Lung (tissue), 12 donors: ENCODE results near the gene WDR44. TPM values are rescaled to one million over a fixed set of nuclear protein-coding genes. Genes with fewer than 3 reads are reported as not detected.
A peak's percentile ranks its signal among the peaks of the same experiment; 100 is the strongest.

Source experiments
- ATAC-seq: fragments of 200-7000 bp; cut with Tn5 transposase; one replicate; pipeline ENCODE4 v1.9.1; 2020; ENCODE audit warnings: moderate number of reproducible peaks; ENCODE audit not compliant: insufficient read depth, low FRiP score
- DNase-seq, 3 donors: peaks; one replicate each; pipeline ENCODE4 v3.0.0-alpha.2; 2013 to 2017
- H3K27ac ChIP-seq, 2 donors: one replicate each; pipeline ENCODE4 v1.5.1; 2013; ENCODE audit warnings: mild to moderate bottlenecking in 2 of 2, moderate library complexity in 2 of 2, control low read depth in 1 of 2, inconsistent platforms in 1 of 2, low read depth in 1 of 2, low read length in 1 of 2
- H3K27me3 ChIP-seq, 3 donors: one replicate each; pipeline ENCODE4 v1.5.1; 2013; ENCODE audit warnings: low read length in 2 of 3; ENCODE audit not compliant: control insufficient read depth in 3 of 3, insufficient read depth in 3 of 3
- H3K36me3 ChIP-seq, 4 donors: one replicate each; pipeline ENCODE4 v1.5.1; 2013; ENCODE audit warnings: low read length in 4 of 4, mild to moderate bottlenecking in 1 of 4, moderate library complexity in 1 of 4; ENCODE audit not compliant: control insufficient read depth in 4 of 4, insufficient read depth in 4 of 4
- H3K4me1 ChIP-seq, 5 donors: one replicate each; pipeline ENCODE4 v1.5.1; 2013; ENCODE audit warnings: low read length in 5 of 5, mild to moderate bottlenecking in 2 of 5, moderate library complexity in 1 of 5; ENCODE audit not compliant: control insufficient read depth in 5 of 5, insufficient read depth in 5 of 5
- H3K4me3 ChIP-seq: one replicate; pipeline ENCODE4 v1.5.1; 2013; ENCODE audit warnings: mild to moderate bottlenecking, control low read depth, moderate library complexity
- H3K9ac ChIP-seq, 2 donors: one replicate each; pipeline ENCODE4 v1.5.1; 2013; ENCODE audit warnings: low read length in 2 of 2, control low read depth in 1 of 2; ENCODE audit not compliant: insufficient read depth in 1 of 2
- H3K9me3 ChIP-seq, 4 donors: one replicate each; pipeline ENCODE4 v1.5.1; 2013; ENCODE audit warnings: low read length in 3 of 4, mild to moderate bottlenecking in 1 of 4, moderate library complexity in 1 of 4; ENCODE audit not compliant: control insufficient read depth in 4 of 4, insufficient read depth in 3 of 4
- CTCF ChIP-seq: IDR thresholded peaks from 2 replicates; pipeline ENCODE4 v1.5.1; 2012; ENCODE audit warnings: mild to moderate bottlenecking; ENCODE audit errors: control extremely low read depth, extremely low read depth
- WGBS, 2 donors: extraction: QIAGEN DNeasy Blood & Tissue Kit; methylation state at CpG; one replicate each; pipeline ENCODE4 v1.1.7; 2013; 5-methylcytosine and 5-hydroxymethylcytosine counted together
- polyA plus RNA-seq, 2 donors: library from polyadenylated mRNA; stranded (reverse); fragments of 200-250 nt; gene quantifications; one replicate each; pipeline ENCODE4 v1.2.1, GENCODE V29; 2013
- total RNA-seq, 2 donors: library from RNA; depleted of rRNA in 1 of 2; stranded (reverse); fragments of >200 nt in 1 of 2; gene quantifications; one replicate each; pipeline ENCODE4 v1.2.1, GENCODE V29; 2014 to 2021
- donor health status: control.
- donor health status: control.
- donor health status: Bipolar disorder and iron deficiency.
- donor health status: healthy.
- donor health status: DM: yes; HTN: yes; CAD: no.

Gene WDR44
- total and polyA plus RNA-seq, 4 donors: 3.0 to 15.8 (median 10.2) TPM

- DNase-seq: no peak
- Histone ChIP-seq H3K27ac (no peak overlapping the region), H3K4me1 (peaks cover 0 to 5% (median 0%) of the 10 kb centered on the region in 5 donors), H3K9me3 (no peaks in the 10 kb centered on the region), H3K27me3 (peaks cover 0 to 8% (median 0%) of the 10 kb centered on the region in 3 donors), H3K4me3 (no peak overlapping the region), H3K9ac (no peak overlapping the region), H3K36me3 (peaks cover 0 to 1% (median 0%) of the 10 kb centered on the region in 4 donors)
- ATAC-seq: no peak
- TF ChIP-seq CTCF: no peak
- WGBS, 2 donors: 85 to 90% methylated on average over 4 of the region's 4 CpGs
Observed at GRCh38 chrX:118368398-118368797, 22.5 kb downstream of the WDR44 start.

GRCh38 chrX:118370921-118371624 lies 25.2 kb downstream of the WDR44 start:
- Histone ChIP-seq H3K9ac (no peak overlapping the region), H3K9me3 (no peaks in the 10 kb centered on the region), H3K27me3 (peaks cover 0 to 2% (median 0%) of the 10 kb centered on the region in 3 donors), H3K27ac (no peak overlapping the region), H3K4me3 (no peak overlapping the region), H3K4me1 (peaks cover 0 to 7% (median 0%) of the 10 kb centered on the region in 5 donors), H3K36me3 (peaks cover 0 to 1% (median 0%) of the 10 kb centered on the region in 4 donors)
- ATAC-seq (no peak), DNase-seq (no peak)
- no peak for TF ChIP-seq CTCF
- 82 to 92% methylated on average over 2 of the region's 2 CpGs for WGBS, 2 donors

GRCh38 chrX:118373538-118373937 lies 27.6 kb downstream of the WDR44 start:
- ATAC-seq (no peak), DNase-seq (peak in 1 of 3 donors; percentile 23)
- Histone ChIP-seq H3K36me3 (peaks cover 0 to 1% (median 0%) of the 10 kb centered on the region in 4 donors), H3K4me3 (no peak overlapping the region), H3K4me1 (peaks cover 0 to 7% (median 0%) of the 10 kb centered on the region in 5 donors), H3K27ac (no peak overlapping the region), H3K27me3 (no peaks in the 10 kb centered on the region), H3K9me3 (no peaks in the 10 kb centered on the region), H3K9ac (no peak overlapping the region)
- 69 to 71% methylated on average over 2 of the region's 2 CpGs for WGBS, 2 donors
- no peak for TF ChIP-seq CTCF
